ENCODE measurements around the gene HIC2.
"Not testable (repeated sequence)": the region's sequence is repeated elsewhere in the genome, so short reads cannot be mapped to it uniquely, and the experiment has no call there.

HIC2 gene

DNA sequence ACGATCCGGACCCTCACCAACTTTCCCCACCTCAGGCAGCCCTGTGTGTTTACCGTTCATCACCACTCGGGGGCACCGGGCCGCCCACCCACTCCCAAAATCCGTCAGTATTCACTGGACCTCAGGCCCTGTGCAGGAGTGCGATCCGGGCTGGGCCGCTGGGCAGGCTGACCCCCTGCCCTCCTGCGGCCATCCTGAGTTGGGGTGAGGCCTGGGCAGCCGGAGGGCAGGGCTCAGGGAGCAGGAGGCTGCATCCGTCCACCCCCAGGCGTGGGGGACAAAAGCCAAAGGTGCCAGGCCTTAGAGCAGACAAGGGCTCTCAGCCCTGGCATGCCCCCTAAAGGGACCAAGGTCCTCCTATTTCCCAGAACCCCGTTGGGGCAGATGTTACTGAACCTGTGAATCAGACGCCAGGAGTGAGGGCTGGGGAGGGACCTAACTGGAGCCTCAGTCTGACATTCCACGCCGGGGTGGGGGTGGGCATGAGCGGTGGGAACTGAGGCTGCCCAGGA, 33.2 kb downstream of the HIC2 start:
- TF ChIP-seq CTCF (conservative IDR thresholded peaks at IDR 0.05): no peak
- TF ChIP-seq ZFX (IDR thresholded peaks at IDR 0.05): no peak
- no peak overlapping the region for H3K27ac ChIP-seq

DNA sequence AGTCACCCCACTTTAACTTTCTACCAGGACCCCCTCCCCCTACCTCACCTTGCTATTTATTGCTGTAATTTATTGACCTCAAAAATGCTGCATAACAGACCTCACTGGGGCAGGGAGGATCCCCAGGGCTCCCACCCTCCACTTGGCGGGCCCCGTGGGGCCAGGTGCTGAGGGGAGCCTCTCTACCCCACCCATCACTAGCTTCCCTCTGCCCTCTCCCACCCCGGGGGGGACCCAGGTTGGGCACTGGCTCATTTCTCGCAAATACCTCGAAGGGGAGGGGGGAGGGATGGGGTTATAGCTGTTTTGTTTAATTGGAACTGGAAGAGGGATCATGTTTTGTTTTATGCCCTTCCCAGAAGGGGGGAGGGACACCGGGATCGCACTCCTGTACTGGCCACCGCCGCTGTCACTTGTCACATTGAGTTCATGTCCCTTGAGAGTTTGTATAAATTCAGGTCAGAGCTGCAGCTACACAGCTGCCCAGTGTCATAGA, 33.7 kb downstream of the HIC2 start:
- TF ChIP-seq CTCF (conservative IDR thresholded peaks at IDR 0.05) (no peak), ZFX (IDR thresholded peaks at IDR 0.05) (no peak)
- H3K27ac ChIP-seq: no peak overlapping the region

- TF ChIP-seq ZFX (IDR thresholded peaks at IDR 0.05) (no peak), CTCF (conservative IDR thresholded peaks at IDR 0.05) (no peak)
- no peak overlapping the region for H3K27ac ChIP-seq
These were observed 34.7 kb downstream of the HIC2 start for GRCh38 chr22:21451545-21452520.

DNA sequence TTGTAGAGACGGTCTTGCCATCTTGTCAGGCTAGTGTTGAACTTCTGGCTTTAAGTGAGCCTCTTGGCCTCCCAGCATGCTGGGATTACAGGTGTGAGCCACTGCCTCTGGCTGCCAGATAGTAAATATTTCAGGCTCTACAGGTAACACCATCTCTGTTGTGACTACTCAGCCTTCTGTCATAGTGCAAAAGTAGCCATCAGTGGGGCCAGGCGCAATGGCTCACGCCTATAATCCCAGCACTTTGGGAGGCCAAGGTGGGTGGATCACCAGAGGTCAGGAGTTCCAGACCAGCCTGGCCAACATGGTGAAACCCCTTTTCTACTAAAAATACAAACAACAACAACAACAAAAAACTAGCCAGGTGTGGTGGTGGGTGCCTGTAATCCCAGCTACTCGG, 35.5 kb downstream of the HIC2 start:
- not testable (repeated sequence) for H3K27ac ChIP-seq

- not testable (repeated sequence) for H3K27ac ChIP-seq
These were observed 37.8 kb downstream of the HIC2 start for GRCh38 chr22:21454998-21455333.

GRCh38 chr22:21455334-21456089, 38.3 kb downstream of the HIC2 start:
- TF ChIP-seq ZFX (IDR thresholded peaks at IDR 0.05) (no peak), CTCF (conservative IDR thresholded peaks at IDR 0.05) (no peak)

DNA sequence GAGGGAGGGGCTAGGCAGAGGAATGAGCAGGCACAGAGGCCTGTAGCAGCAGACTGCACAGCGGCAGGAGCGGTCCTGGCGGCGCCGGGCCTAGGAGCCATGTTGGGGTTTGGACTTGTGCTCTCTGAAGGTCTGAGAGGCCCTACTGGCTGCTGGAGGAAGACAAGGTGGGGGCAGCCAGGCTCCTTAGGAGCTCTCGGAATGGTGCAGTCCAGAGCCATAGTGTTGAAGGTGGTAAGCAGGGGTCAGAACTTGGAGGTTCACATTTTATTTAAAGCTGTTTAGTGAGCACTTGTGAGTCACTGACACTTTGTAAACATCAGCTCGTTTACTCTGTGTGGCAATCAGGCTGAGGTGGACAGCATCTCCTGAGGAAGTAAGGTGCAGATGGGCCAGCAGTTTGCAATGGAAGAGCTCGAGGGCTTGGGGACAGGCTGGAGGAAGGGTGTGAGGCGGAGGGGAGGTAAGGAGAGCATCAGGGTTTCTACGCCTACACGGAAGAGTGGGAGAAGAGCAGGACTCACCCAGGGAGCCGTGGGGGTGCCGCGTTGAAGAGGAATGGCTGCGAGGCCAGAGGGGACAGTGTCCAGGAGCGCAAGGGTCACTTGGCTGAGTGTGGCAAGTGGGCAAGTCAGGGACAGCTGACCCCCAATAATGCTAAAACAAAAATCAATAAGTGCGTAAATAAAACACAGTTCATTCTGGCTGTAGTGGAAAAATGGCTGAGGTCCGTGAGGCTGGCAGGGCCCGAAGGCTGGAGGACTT, 40.0 kb downstream of the HIC2 start:
- TF ChIP-seq ZFX (IDR thresholded peaks at IDR 0.05) (no peak), CTCF (conservative IDR thresholded peaks at IDR 0.05) (no peak)
- no peak overlapping the region for H3K27ac ChIP-seq

More at GRCh38 chr22:21455334-21456089, 38.3 kb downstream of the HIC2 start:
- no peak overlapping the region for H3K27ac ChIP-seq

DNA sequence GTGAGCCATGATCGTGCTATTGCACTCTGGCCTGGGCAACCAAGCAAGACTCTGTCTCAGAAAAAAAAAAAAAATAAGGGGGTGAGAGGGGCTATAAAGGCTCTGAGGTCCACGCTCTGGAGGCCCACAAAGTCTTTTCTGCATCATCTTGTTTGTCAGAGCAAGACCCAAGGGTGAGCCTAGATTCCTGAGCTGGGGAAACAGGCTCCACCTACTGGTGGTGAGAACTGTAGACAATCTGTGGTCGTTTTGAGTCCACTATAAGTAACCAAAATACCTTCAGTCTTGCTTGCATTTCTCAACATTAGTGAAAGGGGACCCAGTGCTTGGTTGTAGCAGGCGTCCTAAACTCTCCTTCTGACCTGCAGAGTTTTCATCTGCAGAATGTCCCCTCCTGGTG, 45.5 kb downstream of the HIC2 start:
- H3K27ac ChIP-seq: not testable (repeated sequence)

DNA sequence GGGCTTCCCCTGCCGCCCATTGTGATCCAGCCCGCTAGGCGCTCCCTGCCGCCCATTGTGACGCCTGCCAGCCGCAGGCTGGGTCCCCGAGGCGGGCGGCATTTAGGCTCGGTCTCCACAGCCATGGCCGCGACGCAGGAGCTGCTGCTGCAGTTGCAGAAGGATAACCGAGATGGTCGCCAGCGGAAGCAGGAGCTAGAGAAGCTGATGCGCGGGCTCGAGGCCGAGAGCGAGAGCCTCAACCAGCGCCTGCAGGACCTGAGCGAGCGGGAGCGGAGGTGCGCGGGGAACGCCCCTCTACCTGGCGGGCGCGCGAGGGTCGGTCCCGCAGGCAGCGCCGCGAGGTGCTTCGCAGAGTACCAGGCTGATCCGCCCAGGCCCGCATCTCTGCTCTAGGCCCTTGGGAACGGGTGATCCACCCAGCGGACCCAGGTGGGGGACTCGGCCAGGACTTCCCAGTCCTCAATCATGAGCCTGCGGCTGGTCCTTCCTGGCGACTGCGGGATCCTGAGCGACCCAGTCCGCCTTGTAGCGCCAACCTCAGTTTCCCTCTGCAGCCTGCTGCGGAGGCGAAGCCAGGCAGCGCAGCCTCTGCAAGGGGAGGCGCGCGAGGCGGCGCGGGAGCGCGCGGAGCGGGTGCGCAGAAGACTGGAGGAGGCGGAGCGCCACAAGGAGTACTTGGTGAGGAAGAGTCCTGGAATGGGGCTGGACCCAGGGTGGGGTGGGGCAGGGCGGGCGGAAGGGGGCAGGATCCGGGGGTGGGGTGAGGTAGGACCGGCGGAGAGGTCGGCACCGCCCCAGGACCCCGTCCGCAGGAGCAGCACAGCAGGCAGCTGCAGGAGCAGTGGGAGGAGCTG, 50.4 kb downstream of the HIC2 start, which contains the start of gene TMEM191C:
TSS of gene TMEM191C (plus strand) at position 51 of the 857 bp plus-strand sequence. CDS start at position 124, 73 bp downstream.
- not testable (repeated sequence) for H3K27ac ChIP-seq

- H3K27ac ChIP-seq: not testable (repeated sequence)
These were observed 51.3 kb downstream of the HIC2 start for GRCh38 chr22:21468194-21469096.
